ENCODE data around the gene SNCAIP.

- TF ChIP-seq CTCF (conservative IDR thresholded peaks at IDR 0.05 in 1 of 2, IDR thresholded peaks at IDR 0.05 in 1 of 2; ENCODE audit: extremely low read depth in 1 of 2, insufficient read depth in 1 of 2, low read depth in 1 of 2, low read length in 2 of 2): no peak
- no peak for TF ChIP-seq EZH2 (IDR thresholded peaks at IDR 0.05; ENCODE audit: borderline replicate concordance, low read length)
Measured at GRCh38 chr5:122351416-122352157, 39.5 kb downstream of the SNCAIP start.

Measured in mammary epithelial cell (primary cell).